Ovary (tissue), 3 donors: ENCODE measurements around the gene CTDSPL.

Experiments used
- EP300 ChIP-seq: sonication (generic); formaldehyde crosslinking; IDR thresholded peaks from one replicate; pipeline ENCODE4 v1.6.1; 2017; ENCODE audit warnings: antibody characterized with exemption
- POLR2A ChIP-seq: fragments of 450-650 bp; IDR thresholded peaks from one replicate; pipeline ENCODE4 v1.6.1; 2017; ENCODE audit warnings: antibody characterized with exemption, mild to moderate bottlenecking, moderate library complexity
- TF ChIP-seq, protein P1 (sequence below), 3 donors: fragments of 450-650 bp in 2 of 3; fragments of 200-600 bp in 1 of 3; IDR thresholded peaks; one replicate each; pipeline versions ENCODE4 v1.5.1 to v1.8.0; 2016 to 2022; ENCODE audit warnings: antibody characterized with exemption in 3 of 3, mild to moderate bottlenecking in 1 of 3
- donor health status: DM: no; HTN: no; CAD: no.

DNA sequence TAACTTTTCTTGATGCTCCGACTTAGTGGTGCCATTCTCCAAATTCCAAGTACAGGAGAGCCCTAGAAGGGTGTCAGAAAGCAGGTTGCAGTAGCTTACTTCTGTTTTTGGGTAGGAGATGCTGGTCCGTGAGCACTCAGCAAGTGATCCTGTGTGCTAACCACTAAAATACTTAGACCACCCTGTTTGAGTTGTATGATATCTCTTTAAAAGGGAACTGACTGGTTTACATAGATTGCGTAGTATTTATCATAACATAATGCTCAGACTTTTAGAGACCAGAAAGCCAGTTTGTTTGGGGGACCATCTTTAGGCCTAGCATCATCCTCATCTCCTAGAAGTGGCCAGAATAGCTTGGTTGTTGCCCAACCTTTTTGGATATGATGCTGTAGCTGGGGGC is 26.7 kb downstream of the CTDSPL start:
- TF ChIP-seq, protein P1, sequence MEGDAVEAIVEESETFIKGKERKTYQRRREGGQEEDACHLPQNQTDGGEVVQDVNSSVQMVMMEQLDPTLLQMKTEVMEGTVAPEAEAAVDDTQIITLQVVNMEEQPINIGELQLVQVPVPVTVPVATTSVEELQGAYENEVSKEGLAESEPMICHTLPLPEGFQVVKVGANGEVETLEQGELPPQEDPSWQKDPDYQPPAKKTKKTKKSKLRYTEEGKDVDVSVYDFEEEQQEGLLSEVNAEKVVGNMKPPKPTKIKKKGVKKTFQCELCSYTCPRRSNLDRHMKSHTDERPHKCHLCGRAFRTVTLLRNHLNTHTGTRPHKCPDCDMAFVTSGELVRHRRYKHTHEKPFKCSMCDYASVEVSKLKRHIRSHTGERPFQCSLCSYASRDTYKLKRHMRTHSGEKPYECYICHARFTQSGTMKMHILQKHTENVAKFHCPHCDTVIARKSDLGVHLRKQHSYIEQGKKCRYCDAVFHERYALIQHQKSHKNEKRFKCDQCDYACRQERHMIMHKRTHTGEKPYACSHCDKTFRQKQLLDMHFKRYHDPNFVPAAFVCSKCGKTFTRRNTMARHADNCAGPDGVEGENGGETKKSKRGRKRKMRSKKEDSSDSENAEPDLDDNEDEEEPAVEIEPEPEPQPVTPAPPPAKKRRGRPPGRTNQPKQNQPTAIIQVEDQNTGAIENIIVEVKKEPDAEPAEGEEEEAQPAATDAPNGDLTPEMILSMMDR (IDR thresholded peaks at IDR 0.05) = no peak
- no peak for TF ChIP-seq EP300
- no peak for TF ChIP-seq POLR2A
